ENCODE data around the gene MIF.
"Not testable (repeated sequence)": the region's sequence is repeated elsewhere in the genome, so short reads cannot be mapped to it uniquely, and the experiment has no call there.

The MIF gene

GRCh38 chr22:23893945-23894709, at the start of gene MIF:
TSS of gene MIF (plus strand) at chr22:23894383. CDS start at chr22:23894475, 92 bp downstream.
- peak; percentile 76 for DNase-seq

GRCh38 chr22:23844739-23845202, 49.4 kb upstream of the MIF start:
- DNase-seq, result no peak

DNA sequence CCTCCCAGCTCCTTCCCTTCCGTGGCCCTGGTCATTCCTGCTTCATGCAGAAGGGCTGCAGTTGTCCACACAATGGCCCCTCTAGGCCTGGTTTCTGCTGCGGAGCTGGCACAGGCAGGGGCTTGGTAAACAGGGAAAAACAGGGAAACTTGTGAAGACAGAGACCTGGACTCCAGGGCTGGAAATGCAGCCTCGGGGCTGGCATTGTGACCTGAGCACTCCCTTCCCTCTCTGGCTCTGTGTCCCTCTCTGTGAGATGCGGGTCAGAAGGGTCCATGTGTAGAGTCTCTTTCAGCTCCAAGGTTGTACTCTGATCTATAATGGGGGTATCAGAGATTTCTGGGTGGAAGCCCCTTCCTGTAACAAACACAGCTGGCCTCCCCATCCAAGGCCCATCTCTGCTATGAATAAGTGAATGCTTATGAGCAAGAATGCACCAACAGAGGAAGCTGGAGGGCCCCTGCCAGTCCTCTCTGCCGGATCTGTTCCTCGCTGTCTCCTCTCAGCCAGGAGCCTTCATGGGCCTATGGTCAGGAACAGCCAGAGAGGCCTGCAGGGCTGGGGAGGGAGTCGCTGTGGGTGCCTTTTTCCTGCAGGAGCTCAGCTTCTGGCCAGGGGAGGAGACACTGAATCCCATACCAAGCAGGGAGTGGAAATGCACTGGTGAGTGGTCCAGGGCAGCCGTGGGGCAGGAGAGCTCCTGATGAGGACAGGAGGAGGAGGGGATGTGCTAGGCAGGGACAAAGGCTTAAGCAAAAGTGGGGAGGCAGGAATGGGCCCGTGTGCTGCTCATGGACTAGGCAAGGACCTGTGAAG, 48.7 kb upstream of the MIF start:
- DNase-seq, result no peak

- no peak for DNase-seq
Measured at GRCh38 chr22:23846081-23846469, 48.1 kb upstream of the MIF start.

DNA sequence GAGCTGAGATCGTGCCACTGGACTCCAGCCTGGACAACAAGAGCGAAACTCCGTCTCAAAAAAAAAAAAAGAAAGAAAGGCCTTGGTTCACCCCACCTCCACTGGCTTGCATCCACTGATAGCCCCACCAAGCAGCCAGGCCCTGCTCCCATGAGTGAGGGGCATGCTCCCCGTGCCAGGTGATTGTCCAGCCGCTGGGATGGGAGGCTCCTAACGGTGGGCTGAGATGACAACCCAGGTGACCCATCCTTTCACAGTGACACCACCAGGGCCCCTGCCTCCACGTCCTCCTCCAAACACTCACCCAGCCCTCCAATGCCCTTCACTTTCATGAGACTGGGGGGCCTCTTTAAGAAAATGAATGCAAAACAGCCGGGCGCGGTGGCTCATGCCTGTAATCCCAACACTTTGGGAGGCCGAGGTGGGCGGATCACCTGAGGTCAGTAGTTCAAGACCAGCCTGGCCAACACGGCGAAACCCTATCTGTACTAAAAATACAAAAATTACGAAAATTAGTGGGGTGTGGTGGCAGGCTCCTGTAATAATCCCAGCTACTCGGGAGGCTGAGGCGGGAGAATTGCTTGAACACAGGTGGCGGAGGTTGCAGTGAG, 46.8 kb upstream of the MIF start:
- DNase-seq, result no peak

DNA sequence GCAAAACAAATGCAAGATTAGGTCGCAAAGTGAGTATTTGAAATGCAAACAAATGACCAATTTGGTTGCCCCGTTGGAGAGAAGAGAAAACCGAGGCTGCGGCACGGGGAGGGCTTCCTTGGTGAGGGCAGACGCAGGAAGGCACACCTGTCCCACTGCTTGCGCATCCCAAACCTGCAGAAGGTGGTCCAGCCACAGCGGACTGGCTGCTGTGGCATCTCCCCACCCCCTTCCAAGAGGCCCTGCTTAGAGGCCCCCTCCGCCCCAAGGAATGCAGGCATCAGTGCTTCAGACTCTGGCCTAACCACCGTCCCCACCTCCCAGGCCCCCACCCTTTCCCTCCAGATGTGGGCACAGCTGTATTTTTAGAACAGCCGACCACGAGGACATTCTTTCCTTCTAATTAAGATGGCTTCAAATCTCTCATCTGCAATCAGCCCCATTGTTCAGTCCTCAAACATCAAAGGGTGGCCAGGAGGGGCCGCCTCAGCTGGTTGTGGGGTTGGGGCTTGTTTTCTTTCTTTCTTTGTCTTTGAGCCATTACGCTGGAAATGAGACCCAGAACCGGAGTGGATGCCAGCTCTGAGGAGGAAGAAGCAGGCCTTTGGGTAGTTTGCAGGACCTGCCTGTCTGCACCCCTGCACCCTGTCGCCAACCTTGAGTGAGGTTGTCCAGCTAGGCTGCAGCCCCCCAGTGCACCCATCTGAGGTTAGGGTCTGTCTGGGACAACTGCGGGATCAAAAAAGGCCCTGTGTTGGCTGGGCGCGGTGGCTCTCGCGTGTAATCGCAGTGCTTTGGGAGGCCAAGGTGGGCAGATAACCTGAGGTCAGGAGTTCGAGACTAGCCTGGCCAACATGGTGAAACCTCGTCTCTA, 46.0 kb upstream of the MIF start:
- DNase-seq, result no peak

DNA sequence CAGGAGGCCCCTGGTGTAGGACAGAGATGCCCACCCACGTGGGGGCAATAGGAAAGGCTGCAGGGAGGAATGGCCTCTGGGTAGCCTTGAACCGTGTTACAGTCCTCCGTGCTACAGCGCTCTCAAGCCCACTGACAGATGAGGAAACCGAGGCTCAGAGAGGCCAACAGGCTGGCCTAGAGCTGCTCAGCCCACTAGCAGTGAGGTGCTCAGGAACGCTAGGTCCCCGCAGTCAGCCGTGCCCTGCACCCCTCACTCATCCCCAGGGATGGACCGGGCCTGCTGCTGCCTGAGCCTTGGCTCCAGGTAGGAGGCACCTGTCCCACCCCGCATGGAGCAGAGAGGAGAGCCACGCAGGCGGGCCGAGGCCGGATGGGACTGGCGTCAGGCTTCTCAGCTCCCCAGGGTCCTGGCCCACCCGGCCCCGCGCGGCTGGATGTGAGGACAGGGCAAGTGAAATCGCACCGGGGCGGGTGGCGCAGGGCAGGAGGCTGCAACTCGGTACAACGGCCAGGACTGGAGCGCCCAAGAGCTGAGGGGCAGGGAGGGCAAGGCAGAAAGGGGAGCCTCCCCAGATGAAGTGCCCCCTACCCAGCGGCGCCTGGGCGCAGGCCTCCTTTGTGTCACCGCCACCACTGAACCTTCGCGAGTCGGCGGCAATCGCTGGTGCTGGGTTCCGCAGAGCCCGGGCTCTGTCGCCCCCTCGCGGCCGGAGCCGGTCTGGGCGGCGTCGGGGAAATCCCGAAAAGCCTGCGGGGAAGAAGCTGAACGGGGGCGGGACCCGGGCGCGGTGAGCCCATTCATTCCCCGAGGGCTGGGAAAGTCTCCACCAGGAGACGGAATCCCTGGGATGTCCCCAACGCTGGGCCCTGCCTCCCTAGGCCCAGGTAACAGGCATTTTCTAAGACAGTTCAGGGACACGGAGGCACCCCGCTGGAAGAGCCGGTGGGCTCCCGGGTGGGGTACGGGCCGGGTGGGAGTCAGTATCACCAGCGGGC, 44.9 kb upstream of the MIF start:
- no peak for DNase-seq

GRCh38 chr22:23850136-23850611, 44.0 kb upstream of the MIF start:
- DNase-seq, result no peak

DNA sequence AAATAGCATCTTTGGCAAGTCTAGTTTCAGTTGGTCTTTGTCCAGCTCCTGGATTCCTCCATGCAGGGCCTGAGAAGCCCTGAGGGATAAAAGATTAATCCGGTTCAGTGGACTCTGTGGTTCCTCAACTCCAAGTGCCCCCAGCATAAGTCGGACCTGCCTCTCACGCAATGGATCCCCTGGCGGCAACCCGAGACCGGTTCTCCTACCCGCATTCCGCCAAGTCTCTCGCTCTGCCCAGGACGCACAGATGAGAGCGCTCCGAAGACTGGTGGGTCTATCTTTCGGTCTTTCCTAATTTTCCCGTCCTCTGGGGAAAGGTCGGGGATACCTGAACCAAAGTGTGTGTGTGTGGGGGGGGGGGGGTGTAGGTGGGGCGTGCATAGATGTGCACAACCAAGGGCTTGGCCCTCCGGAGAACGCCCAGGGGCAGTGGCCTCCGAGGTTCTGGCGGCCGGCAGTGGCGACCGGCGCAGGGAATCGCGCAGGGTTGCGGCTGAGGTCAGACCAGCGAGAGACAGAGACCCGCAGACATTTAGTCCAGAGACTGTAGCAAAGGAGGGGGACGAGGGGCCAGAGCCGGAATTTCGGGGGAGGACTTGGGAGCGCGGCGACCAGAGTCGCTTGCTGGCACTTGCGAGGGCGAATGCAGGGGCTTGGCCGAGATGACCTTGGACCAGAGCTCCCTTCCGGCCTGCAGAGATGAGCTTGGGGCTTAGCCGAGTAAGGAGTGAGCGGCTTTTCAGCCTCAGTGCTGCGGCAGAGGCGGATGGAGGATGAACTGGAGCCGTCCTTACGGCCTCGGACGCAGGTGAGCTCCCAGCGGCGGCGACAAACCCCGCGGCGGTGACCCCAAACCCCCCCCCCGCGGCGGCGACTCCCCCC, 37.2 kb upstream of the MIF start:
- DNase-seq, result no peak

DNA sequence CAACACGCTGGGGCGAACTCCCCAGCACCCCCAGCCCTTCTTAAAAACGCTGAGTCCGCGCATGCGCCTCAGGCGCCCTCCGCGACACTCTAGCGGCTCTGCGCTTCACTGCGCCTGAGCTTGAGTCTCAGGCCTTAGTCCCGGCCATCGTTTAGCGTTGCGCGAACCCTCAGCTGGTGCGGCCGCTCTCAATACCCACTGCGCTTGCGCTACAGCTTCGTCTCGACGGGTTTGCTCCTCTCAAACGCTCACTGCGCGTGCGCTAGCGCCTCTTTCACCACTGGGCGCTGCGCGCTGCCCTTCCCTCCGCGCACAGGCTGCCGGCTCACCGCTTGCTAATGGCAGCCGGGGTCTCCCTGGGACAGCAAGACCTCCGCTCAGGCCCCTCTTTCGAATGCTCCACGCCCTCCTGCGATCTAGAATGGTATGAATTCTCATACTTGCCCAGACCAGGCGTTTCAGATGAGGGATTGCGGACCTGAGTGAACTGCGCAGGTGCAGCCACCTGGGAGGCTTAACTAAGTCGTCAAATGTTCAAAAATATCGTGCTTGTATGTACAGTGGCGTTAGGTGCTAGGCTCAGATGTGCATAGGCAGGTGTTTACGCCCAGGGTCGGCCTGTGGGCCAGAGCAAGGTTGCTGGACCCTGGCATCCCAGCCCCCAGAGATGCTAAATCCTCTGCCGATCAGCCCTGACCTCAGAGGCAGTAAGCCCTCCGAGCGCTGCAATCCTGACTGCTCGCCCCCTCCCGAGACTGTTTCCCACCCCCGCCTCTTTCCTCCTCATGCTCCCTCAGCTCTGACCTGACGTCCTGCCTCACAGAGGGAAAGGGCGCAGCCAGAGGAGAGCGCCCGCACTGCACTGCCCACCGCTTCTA, 36.3 kb upstream of the MIF start, which contains the start of gene SLC2A11:
TSS of gene SLC2A11 (plus strand) at position 270 of the 878 bp plus-strand sequence. CDS start at position 395, 125 bp downstream.
- DNase-seq, result peak; percentile 89

DNA sequence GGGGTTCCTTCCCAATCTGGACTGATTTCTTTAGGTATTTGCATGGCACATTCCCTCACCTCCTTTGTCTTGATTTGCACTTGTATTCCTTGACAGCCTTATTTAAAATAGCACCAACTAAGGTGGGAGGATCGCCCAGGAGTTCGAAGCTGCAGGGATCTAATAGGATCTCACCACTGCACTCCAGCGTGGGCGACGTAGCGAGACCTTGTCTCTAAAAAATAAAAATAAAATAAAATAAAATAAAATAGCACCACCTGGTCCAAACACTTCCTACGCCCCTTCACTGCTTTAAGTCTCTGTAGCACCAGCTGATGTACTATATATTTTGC, 35.7 kb upstream of the MIF start:
- no peak for DNase-seq

DNA sequence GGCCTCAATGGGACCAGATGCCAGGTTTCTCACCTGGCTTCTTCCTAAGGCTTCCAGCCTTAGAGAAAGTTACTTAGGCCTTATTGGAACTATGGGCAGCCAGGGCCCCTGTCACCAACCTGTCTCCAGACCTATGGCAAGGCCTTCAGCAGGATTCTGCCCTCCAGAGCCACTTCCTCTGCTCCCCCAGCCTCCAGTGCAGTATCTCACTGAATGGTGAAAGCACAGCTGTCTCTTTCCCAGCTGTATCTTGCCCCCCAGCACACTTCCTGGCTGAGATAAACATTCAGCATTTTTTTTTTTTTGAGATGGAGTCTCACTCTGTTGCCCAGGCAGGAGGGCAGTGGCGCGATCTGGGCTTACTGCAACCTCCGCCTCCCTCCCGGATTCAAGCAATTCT, 35.0 kb upstream of the MIF start:
- no peak for DNase-seq

GRCh38 chr22:23860187-23860586, 34.0 kb upstream of the MIF start:
- not testable (repeated sequence) for DNase-seq

- DNase-seq, result peak; percentile 26
Measured at GRCh38 chr22:23862103-23862502, 32.1 kb upstream of the MIF start.

DNA sequence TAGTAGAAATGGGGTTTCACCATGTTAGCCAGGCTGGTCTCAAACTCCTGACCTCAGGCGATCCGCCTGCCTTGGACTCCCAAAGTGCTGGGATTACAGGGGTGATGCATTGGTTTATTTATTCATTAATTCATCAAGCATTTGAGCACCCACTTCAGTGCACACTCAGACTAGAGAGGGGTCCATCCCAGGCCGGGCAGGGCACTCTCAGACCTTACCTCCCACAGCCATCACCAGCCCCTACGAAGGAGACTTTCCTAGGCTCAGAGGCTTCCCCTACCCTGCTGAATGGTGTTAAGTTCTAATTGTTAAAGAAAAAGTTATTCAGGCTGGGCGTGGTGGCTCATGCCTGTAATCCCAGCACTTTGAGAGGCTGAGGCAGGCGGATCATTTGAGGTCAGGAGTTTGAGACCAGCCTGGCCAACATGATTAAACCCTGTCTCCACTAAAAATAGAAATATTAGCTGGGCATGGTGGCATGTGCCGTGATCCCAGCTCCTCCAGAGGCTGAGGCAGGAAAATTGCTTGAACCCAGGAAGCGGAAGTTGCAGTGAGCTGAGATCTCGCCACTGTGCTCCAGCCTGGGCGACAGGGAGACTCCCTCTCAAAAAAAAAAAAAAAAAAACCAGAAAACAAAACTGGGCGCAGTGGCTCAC, 29.6 kb upstream of the MIF start:
- DNase-seq, result not testable (repeated sequence)

DNA sequence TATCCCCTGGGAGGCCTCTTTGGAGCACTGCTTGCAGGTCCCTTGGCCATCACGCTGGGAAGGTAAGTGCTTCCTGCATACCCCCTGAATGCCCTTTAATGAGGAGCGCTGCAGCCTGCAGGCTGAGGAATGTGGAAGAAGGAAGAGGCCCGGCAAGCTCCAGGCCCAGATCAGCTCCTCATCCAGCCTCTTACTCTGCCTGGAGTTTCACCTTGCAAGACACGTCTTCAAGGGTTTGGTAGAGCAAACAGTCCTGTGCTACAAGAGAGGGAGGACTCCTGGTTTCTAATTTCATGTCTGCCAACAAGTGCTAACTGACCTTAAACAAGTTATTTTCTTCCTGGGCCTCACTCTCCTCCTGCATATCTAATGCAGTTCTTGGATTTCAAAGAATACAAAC, 25.6 kb upstream of the MIF start:
- DNase-seq, result no peak

- DNase-seq, result no peak
Measured at GRCh38 chr22:23874871-23875270, 19.3 kb upstream of the MIF start.

DNA sequence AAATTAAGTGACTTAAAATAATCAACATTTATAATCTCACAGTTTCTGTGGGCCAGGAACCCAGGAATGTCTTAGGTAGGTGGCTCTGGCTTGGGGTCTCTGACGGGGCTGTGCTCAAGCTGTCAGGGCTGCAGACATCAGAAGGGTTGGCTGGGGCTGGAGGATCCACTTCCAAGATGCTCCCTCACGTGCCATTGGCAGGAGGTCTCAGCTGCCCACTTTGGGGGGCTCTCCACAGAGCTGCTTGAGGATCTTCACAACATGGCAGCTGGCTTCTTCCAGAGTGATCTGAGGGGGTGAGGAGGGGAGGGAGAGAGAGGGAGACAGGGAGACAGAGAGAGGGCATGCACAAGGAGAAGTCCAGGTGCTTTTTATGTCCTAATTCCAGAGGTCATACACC, 18.4 kb upstream of the MIF start:
- DNase-seq, result no peak

DNA sequence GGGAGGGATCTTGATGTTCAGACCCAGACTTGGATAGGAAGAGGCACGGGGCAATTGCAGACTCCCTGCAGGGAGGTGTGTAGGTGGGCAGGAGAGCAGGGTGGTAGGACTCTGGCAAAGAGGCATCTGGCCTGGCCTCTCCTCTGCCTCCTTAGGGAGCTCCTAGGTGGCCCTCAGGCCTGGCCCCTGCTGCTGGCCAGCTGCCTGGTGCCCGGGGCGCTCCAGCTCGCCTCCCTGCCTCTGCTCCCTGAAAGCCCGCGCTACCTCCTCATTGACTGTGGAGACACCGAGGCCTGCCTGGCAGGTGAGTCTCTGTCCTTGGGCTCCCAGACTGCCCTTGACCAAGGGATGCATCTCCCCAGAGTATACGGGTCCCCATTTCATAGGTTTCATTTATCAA, 16.6 kb upstream of the MIF start:
- DNase-seq, result no peak
